Natural killer cell (primary cell): ENCODE data around the gene MAP2K2. TPM values are rescaled to one million over a fixed set of nuclear protein-coding genes. Genes with fewer than 3 reads are reported as not detected.
A peak's percentile ranks its signal among the peaks of the same experiment; 100 is the strongest.

Experiments used
- ATAC-seq, 3 donors: fragments of 150-1000 bp in 2 of 3; fragments of 200-7000 bp in 1 of 3; cut with Tn5 transposase; 1 replicate in 1 of 3; 2 replicates in 2 of 3; pipeline ENCODE4 v1.10.0; 2021; ENCODE audit warnings: mild to moderate bottlenecking in 2 of 3, moderate library complexity in 2 of 3
- DNase-seq, 2 donors: peaks; one replicate each; pipeline versions ENCODE4 v3.0.0 to v3.0.0-alpha.2; 2013 to 2021; ENCODE audit warnings: mixed read lengths in 1 of 2
- H3K27ac ChIP-seq: one replicate; pipeline ENCODE4 v1.5.1; 2013; ENCODE audit warnings: mild to moderate bottlenecking, low read length
- H3K27me3 ChIP-seq: one replicate; pipeline ENCODE4 v1.6.1; 2013; ENCODE audit warnings: low read length; ENCODE audit not compliant: control insufficient read depth, insufficient read depth
- H3K36me3 ChIP-seq: one replicate; pipeline ENCODE4 v1.6.1; 2013; ENCODE audit warnings: low read length; ENCODE audit not compliant: control insufficient read depth, insufficient read depth
- H3K4me1 ChIP-seq: one replicate; pipeline ENCODE4 v1.6.1; 2013; ENCODE audit warnings: low read length; ENCODE audit not compliant: control insufficient read depth, insufficient read depth
- H3K4me3 ChIP-seq: one replicate; pipeline ENCODE4 v1.5.1; 2013; ENCODE audit warnings: low read length
- H3K9me3 ChIP-seq: one replicate; pipeline ENCODE4 v1.6.1; 2013; ENCODE audit warnings: low read length; ENCODE audit not compliant: control insufficient read depth, insufficient read depth
- H3K27ac Mint-ChIP-seq, 2 donors: one replicate each; pipeline ENCODE4 v1.8.0; 2022; ENCODE audit warnings: mild to moderate bottlenecking in 2 of 2, mixed read lengths in 2 of 2, moderate library complexity in 1 of 2
- H3K27me3 Mint-ChIP-seq, 2 donors: one replicate each; pipeline ENCODE4 v1.8.0; 2022; ENCODE audit warnings: low read depth in 2 of 2, mixed read lengths in 2 of 2
- H3K36me3 Mint-ChIP-seq: one replicate; pipeline ENCODE4 v1.8.0; 2022; ENCODE audit warnings: mixed read lengths
- H3K4me1 Mint-ChIP-seq, 2 donors: one replicate each; pipeline ENCODE4 v1.8.0; 2022; ENCODE audit warnings: mixed read lengths in 2 of 2
- H3K4me3 Mint-ChIP-seq: one replicate; pipeline ENCODE4 v1.8.0; 2022; ENCODE audit warnings: mild to moderate bottlenecking, moderate library complexity, mixed read lengths
- H3K9me3 Mint-ChIP-seq, 2 donors: one replicate each; pipeline ENCODE4 v1.8.0; 2022; ENCODE audit warnings: mixed read lengths in 2 of 2
- CTCF ChIP-seq: fragments of 200-600 bp; IDR thresholded peaks from one replicate; pipeline ENCODE4 v1.8.0; 2022; ENCODE audit warnings: antibody characterized with exemption
- whole genome bisulfite sequencing: methylation state at CpG from one replicate; pipeline ENCODE4 v1.1.7; 2013; ENCODE audit warnings: missing lambda C conversion rate; ENCODE audit not compliant: insufficient coverage; 5-methylcytosine and 5-hydroxymethylcytosine counted together
- intact Hi-C: fragments of 100-400 bp; cut with micrococcal nuclease; formaldehyde crosslinking; loops from one replicate; pipeline ENCODE4 v1.14.2; 2022
- total RNA-seq, 4 donors: library from RNA; stranded (reverse); fragments of 120-200 nt in 1 of 4; gene quantifications; one replicate each; pipeline versions ENCODE4 v1.2.3 to v1.2.4, GENCODE V29; 2013 to 2022

The MAP2K2 gene
- total RNA-seq, 3 donors from 2014 or later (not counting 1 experiment from before 2014, with no cell fraction given), result 137 to 154 (median 152) TPM

- peak overlapping the region in 1 of 2 donors; percentile 46 for H3K27ac Mint-ChIP-seq
- TF ChIP-seq CTCF, result no peak
- Histone ChIP-seq H3K9me3 (no peaks in the 10 kb centered on the region), H3K27ac (no peak overlapping the region), H3K4me1 (peaks cover 10% of the 10 kb centered on the region), H3K4me3 (no peak overlapping the region), H3K36me3 (peaks cover 28% of the 10 kb centered on the region), H3K27me3 (no peaks in the 10 kb centered on the region)
- ATAC-seq (no peak), DNase-seq (no peak)
- H3K36me3 Mint-ChIP-seq, result no peaks in the 10 kb centered on the region
- no peaks in the 10 kb centered on the region for H3K27me3 Mint-ChIP-seq
- WGBS, result 93% methylated on average over 29 of the region's 31 CpGs
- intact Hi-C loops, result no loop called here
- H3K9me3 Mint-ChIP-seq, result no peaks in the 10 kb centered on the region
- H3K4me3 Mint-ChIP-seq, result no peak overlapping the region
- peaks cover 0 to 25% of the 10 kb centered on the region in 2 donors for H3K4me1 Mint-ChIP-seq
Observed at GRCh38 chr19:4043966-4044715, 79.8 kb downstream of the MAP2K2 start.

- no peak for TF ChIP-seq CTCF
- Histone ChIP-seq H3K27me3 (no peaks in the 10 kb centered on the region), H3K27ac (no peak overlapping the region), H3K9me3 (no peaks in the 10 kb centered on the region), H3K36me3 (peaks cover 25% of the 10 kb centered on the region), H3K4me1 (peaks cover 10% of the 10 kb centered on the region), H3K4me3 (no peak overlapping the region)
- DNase-seq (no peak), ATAC-seq (no peak)
- H3K27me3 Mint-ChIP-seq, result no peaks in the 10 kb centered on the region
- 88% methylated on average over 6 of the region's 11 CpGs for WGBS
- intact Hi-C loops, result no loop called here
- H3K9me3 Mint-ChIP-seq, result no peaks in the 10 kb centered on the region
- no peak overlapping the region for H3K27ac Mint-ChIP-seq
- no peaks in the 10 kb centered on the region for H3K36me3 Mint-ChIP-seq
- H3K4me1 Mint-ChIP-seq, result peaks cover 0 to 24% of the 10 kb centered on the region in 2 donors
- no peak overlapping the region for H3K4me3 Mint-ChIP-seq
Observed at GRCh38 chr19:4043401-4043800, 80.5 kb downstream of the MAP2K2 start.

GRCh38 chr19:4042731-4043082 is 81.2 kb downstream of the MAP2K2 start:
- H3K4me3 ChIP-seq, result no peak overlapping the region
- H3K36me3 Mint-ChIP-seq, result no peaks in the 10 kb centered on the region
- DNase-seq, result no peak
- no peaks in the 10 kb centered on the region for H3K27me3 ChIP-seq
- peaks cover 20% of the 10 kb centered on the region for H3K36me3 ChIP-seq
- intact Hi-C loops, result no loop called here
- H3K9me3 ChIP-seq, result no peaks in the 10 kb centered on the region
- H3K4me3 Mint-ChIP-seq, result no peak overlapping the region
- peaks cover 0 to 24% of the 10 kb centered on the region in 2 donors for H3K4me1 Mint-ChIP-seq
- peak in 1 of 3 donors; percentile 7 for ATAC-seq
- no peak for TF ChIP-seq CTCF
- H3K9me3 Mint-ChIP-seq, result no peaks in the 10 kb centered on the region
- WGBS, result 88% methylated on average over 14 of the region's 14 CpGs
- H3K4me1 ChIP-seq, result peaks cover 10% of the 10 kb centered on the region
- H3K27ac Mint-ChIP-seq, result peak overlapping the region in 1 of 2 donors; percentile 14
- no peak overlapping the region for H3K27ac ChIP-seq
- no peaks in the 10 kb centered on the region for H3K27me3 Mint-ChIP-seq
